NB4 (cell line): ENCODE measurements around the gene ALKBH2.

Experiments
- MAX ChIP-seq: IDR thresholded peaks from 2 replicates; pipeline ENCODE4 v1.6.1; 2011; ENCODE audit warnings: low read depth, low read length
- POLR2A ChIP-seq: IDR thresholded peaks from 2 replicates; pipeline ENCODE4 v1.6.1; 2011; ENCODE audit warnings: mild to moderate bottlenecking; ENCODE audit not compliant: insufficient read length; ENCODE audit errors: extremely low read depth
- TF ChIP-seq, protein P1 (sequence below): IDR thresholded peaks from one replicate; pipeline ENCODE4 v1.5.1; 2012; ENCODE audit warnings: low read depth, low read length

DNA sequence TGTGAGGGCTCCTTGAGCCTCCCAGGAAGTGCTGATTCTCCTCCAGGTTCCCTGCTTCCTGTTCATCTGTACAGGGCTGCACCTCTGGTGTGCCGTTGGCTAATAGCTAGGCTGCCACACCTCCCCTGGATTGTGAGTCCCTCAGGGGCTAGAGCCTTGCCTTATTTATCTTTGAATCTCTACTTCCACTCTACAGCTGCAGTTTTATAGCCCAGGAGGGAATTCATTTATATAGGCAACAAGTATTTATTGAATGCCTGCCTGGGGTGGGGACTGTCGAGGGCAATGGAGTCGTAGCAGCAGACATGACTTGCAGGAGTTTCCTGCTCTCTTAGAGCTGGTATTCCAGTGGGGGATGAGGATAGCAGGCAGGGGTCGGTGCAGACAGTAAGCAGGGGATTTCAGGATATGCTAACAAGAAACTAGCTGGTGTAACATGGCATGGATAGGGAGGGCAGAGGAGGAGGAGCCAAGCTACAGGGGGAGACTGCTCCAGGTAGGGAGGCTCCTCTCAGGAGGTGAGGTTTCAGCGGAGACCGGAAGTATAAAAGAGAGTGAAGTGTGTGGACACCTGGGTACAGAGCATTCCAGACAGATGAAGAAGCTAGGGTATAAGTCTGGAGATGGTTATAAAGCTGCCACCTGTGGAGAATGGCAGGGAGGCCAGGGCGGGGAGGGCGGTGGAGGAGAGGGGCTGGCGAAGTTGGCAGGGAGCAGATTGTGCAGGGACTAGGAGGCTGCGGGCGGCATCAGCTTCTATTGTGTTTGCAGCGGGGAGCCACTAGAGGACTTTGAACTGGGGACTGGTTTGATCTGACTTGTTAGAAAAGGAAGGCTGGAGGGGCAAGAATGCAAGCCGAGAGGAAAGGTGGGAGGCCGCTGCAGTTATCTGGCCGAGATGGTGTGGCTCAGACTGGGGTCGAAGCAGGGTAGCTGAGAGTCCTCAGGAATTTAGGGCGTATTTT lies 23.7 kb downstream of the ALKBH2 start:
- TF ChIP-seq, protein P1, sequence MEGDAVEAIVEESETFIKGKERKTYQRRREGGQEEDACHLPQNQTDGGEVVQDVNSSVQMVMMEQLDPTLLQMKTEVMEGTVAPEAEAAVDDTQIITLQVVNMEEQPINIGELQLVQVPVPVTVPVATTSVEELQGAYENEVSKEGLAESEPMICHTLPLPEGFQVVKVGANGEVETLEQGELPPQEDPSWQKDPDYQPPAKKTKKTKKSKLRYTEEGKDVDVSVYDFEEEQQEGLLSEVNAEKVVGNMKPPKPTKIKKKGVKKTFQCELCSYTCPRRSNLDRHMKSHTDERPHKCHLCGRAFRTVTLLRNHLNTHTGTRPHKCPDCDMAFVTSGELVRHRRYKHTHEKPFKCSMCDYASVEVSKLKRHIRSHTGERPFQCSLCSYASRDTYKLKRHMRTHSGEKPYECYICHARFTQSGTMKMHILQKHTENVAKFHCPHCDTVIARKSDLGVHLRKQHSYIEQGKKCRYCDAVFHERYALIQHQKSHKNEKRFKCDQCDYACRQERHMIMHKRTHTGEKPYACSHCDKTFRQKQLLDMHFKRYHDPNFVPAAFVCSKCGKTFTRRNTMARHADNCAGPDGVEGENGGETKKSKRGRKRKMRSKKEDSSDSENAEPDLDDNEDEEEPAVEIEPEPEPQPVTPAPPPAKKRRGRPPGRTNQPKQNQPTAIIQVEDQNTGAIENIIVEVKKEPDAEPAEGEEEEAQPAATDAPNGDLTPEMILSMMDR, result no peak
- no peak for TF ChIP-seq MAX
- no peak for TF ChIP-seq POLR2A
